HG02588 (cell line): ENCODE data around the gene SLC4A7.
A peak's percentile ranks its signal among the peaks of the same experiment; 100 is the strongest.
"Not testable (repeated sequence)": the region's sequence is repeated elsewhere in the genome, so short reads cannot be mapped to it uniquely, and the experiment has no call there.

Experiments used
- ATAC-seq: cut with Tn5 transposase; IDR thresholded peaks from one replicate; pipeline ENCODE4 v1.9.1; 2021; ENCODE audit warnings: mild to moderate bottlenecking, moderate library complexity; ENCODE audit not compliant: unreplicated experiment

The SLC4A7 gene

DNA sequence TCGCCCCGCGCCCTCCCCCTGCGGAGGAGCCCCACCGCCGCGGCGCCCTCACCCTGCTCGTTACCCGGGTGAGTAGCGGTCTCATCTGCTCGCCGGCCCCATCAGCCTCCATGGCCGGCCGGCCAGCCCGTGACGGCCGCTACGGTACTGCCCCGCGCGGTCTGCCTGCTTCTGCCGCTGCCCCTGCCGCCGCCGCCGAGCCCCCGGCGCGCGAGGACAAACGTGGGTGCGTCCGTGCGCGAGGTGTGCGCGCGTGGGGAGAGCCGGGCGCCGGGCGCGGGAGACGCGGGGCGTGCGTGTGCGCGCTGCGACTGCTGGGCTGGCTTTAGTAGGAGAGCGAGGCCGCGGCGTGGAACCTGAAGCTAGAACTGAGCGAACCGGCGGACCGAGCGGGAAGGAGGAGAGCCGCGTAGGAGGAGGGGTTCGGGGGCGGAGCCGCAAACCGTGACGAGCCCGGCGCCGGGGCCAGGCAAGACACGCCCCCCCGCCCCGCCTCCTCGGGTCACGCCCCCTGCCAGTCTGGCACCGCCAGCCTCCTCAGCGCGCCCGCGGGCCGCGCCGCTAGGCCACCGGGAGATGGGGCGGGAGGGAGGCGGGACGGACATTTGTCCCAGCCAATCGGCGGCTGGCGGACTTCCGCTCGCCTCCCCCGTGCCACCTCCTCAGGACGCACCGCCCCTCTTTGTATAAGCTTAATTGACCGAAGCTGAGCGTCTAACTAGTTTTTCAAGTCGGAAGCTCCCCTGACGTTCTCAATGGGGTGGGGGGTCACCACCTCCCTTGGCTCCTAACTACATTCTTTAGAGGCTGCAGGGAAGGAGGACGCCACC is at the start of gene SLC4A7:
Gene SLC4A7, minus strand, starts transcription at position 370 of the 830 bp plus-strand sequence. Its CDS starts 258 bp downstream, at position 112.
- ATAC-seq, result peak; percentile 93

DNA sequence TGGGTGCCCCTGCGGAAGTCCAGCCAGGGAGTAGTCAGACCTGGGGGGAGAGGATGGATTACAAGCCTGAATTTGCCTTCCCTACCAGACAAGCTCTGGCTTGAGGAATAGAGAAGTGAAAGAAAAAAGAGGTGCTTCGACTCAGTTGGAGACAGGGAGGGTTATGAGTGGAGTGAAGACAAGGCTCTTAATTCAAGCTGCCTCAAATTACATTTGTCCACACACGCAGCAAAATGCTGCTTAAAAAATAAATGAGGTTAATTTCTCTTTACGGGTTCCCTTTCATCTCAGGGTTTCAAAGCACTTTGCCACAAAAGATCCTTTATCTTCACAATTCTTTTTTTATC is 49.0 kb upstream of the SLC4A7 start:
- no peak for ATAC-seq

DNA sequence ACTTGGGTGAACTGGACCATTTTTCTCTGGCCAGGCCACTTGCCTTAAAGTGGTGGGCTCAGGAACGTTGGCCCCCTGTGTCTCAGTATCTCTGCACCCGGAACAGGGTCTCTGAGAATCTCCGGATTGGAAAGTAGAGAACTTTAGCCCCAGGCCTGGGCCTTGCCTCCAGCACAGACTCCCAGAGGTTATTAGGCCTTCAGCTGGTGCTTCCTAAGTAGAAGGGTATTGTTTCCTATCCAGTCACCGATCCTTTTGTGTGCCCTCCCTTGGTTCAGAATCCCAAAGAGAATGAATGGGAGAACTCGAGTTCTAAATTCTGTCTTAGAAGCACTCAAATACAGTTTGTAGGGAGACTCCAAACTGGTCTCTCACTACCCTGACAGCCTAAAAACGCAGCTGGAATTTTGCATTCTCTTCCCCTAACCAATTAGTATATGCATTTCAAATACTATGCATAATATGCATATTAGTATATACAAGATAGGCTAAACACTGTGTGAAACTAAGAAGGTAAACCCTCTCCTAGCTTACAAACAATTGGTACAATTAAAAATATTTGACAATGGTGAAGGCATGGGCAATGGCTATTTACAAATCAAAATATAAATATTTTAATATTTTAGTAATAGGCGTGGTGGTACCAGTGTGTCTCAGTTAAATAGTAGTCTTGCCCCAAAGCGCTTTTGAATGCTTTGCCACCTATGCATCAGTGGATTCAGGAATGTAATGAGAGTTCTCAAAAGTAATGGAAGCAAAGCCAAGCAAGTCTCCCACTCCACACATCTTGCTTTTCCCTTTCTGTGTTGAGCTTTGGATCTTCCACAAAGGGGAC is 48.5 kb upstream of the SLC4A7 start:
- ATAC-seq, result no peak

DNA sequence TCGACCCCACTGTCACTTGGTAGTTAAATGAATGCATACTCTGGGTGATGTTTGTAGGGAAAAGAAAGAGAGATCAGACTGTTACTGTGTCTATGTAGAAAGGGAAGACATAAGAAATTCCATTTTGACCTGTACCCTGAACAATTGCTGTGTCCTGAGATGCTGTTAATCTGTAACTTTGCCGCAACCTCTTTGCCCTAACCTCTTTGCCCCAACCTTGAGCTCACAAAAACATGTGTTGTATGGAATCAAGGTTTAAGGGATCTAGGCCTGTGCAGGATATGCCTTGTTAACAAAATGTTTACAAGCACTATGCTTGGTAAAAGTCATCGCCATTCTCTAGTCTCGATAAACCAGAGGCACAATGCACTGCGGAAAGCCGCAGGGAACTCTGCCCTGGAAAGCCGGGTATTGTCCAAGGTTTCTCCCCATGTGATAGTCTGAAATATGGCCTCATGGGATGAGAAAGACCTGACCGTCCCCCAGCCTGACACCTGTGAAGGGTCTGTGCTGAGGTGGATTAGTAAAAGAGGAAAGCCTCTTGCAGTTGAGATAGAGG is 47.1 kb upstream of the SLC4A7 start:
- not testable (repeated sequence) for ATAC-seq

DNA sequence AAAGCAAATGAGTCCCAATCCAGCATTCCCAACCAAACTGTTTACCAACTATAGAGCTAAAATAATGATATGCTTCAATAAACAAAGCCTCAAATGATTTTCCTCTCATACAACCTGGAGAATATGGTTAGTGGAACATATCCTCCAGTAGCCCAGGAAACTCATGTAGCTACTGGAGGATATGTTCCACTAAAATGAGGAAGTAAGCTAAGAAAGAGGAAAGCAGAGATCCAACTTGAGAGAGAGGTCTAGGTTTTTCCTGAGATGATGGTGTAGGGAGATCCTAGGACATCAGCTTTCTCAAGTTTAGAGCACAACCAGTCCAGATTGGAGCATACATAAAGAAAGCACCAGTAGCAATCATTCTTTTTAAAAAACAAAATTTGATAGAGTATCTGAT is 44.6 kb upstream of the SLC4A7 start:
- no peak for ATAC-seq

DNA sequence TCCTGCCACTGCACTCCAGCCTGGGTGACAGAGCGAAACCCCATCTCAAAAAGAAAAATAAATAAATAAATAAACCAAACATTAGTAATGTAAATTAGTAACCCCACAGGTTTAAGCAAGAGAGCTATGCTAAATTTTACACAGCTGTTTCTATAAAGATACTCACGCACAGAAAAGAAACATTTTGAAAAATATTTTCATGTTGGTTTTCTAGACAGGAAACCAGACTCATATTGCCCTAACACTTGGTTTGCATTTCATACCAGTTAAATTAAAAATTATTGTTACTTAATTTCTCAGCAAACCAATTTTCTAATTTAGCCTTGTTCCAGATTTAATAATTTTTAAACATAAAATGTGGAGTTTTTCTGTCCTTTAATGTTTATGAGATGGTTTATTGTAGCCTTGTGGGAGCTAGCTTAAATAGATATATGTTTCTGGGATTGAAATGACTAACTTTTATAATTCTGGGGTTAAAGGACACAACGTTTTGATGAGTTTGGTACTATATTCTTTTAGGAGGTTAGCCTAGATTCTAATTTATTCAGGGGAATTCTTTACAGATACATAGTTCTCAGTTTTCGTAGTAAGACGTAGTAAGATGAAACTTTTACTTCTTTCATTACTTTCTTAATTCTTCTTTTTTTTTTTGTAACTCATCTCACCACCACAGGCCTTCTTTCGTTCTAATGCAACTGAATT is 42.6 kb upstream of the SLC4A7 start:
- no peak for ATAC-seq

DNA sequence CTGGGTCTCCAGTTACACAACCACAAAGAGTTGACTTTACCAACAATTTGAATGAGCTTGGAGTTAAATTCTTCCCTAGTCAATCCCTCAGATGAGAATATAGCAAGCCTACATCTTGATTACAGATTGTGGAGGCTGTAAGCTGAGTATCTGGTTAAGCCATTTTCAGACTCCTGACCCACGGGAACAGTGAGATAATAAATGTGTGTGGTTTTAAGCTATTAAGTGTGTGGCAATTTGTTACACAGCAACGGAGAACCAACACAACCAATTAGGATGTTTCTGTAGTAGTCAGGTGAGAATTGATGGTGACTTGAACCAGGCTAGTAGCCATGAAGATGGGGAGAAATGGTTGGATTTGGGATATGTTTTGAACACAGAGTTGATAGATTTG is 37.7 kb upstream of the SLC4A7 start:
- no peak for ATAC-seq

DNA sequence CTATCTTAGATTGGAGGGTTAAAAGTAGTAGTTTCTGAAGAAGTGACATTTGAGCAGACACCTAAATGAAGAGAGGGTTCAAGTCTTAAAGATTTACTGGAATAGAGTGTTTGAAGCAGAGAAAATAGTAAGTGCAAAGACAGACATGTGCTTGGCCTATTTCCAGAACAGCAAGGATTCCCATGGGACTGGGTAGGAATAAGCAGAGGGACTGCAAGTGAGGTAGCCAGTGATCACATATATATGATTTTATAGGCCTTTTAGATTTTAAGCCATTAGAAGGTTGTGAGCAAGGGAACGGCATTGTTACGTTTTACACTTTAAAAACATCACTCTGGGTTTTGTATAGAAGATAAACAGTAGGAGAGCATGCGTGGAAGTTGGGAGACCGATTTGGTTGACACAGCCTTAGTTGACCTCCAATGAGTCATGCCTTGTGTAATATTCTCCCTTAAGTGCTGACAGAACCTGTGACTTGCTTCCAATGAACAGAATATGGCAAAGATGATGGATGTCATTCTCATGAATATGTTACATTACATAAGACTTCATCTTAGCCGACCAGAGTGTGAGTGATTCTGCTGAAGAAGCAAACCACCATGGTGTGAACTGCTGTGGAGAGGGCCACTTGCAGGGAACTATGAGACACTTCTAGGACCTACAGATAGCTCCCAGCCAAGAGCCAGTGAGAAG is 37.1 kb upstream of the SLC4A7 start:
- no peak for ATAC-seq

DNA sequence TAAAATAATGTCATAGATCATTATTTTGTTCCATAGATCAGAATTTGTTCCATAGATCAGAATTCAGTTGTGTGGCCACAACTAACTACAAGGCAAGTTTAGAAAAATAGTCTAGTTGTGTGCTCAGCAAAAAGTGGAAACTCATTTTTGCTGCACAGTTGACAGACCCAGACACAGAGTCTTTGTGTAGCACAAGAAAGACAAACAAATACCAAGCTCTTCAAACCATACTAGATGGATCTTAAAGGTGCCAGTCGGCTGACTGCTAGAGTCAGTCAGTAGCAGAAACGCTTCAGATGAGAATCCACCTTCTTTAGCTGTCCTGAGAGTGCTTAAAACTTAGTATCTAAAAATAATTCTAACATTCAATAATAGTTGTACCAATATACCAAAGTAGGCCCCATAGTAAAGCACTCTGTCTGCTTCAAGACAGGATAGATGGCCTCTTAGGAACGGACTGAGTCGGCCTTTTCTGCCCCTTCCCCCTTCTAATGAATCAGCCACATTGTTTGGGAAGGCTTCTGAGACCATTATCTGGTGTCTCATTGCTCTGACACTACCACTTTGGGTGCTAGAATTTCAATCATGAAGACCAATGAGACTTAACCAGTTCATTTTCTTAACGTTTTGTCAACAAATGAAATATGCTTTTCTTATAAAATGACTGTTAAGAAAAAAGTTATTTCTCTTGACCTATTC is 27.7 kb upstream of the SLC4A7 start:
- ATAC-seq, result no peak

DNA sequence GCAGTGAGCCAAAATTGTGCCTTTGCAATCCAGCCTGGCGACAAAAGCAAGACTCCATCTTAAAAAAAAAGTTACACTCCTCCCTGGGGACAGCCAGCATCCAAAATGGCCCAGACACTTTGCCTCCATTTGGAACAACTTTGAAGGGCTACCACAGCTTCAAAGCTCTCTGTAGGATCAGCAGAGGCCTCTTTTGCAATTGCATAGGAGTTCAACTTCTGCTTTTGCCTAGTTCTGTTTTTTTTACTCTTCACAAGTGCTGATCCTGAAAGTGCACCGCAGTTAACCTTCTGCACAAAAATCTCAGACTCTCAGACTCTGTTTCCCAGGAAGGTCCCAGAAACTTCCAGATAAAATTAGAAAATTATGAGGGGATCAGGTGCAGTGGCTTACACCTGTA is 25.2 kb upstream of the SLC4A7 start:
- ATAC-seq, result no peak

DNA sequence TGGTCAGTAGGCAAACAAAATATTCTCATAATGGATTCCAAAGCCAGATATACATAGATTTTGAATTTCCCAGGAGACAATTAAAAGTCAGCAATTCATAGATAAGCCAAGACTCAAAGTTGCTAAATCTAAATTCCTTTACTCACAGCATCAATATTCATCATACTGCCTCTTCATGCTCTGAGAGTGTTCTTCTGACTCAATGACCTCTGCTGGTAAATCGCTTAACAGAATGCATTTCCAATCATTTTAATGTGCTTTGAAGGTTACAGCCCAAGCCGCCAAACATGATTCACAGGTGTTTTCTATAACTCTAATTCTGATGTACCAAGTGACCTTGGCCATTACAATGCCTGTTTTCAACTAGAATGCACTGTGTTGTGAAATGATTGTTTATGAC is 24.2 kb upstream of the SLC4A7 start:
- ATAC-seq, result no peak

DNA sequence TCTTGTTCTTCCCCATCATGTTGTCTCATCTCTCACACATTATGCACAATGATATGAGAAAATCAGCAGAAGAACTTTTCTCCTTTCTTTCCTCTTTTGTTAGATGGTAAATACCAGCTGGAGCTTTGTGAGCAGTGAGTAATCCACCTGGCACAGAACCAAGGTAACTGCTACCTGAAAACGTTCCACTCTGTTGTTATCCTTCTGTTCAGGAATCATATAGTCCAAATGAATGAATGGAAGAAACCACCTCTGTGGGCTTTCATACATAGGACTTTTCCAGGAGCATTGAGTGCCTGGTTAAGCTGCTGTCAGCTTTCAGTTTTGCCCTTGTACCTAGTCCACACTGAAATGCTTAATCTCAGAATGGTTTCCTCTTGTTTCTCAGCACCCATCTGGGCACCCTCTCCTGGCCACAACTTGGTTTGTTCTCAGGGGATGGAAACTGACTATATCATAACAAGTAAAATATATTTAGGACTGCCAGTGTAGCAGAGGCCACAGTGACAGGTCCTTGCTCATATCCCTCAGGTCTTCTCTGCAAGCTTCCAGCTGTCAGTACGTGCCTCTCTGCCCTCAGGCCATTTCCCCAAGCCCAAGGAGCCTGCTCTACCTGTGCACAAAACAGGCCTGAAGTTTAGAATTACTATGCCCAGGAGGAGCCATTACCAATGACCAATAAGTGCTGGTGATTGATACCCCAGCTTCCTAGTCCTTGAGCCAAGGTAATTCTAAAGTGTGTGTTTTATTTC is 23.5 kb upstream of the SLC4A7 start:
- ATAC-seq, result no peak

DNA sequence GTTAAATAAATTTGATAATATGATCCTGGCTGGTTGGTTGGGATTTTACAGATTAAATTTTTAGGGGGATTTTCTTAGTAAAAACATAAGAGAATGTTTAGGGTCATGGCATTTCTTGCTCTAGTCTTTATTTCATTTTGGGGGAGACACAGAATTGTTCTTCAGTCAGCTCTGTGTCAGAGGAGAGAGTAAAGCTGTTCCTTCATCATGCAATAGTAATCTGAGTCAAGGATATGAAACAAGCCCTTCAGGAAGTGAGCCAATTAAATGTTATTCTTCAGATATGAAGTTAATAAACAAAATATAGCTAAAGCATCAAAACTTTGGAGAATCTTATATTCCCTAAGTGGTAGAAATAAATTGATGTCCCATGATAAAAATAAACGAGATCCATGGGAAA is 22.9 kb upstream of the SLC4A7 start:
- no peak for ATAC-seq

DNA sequence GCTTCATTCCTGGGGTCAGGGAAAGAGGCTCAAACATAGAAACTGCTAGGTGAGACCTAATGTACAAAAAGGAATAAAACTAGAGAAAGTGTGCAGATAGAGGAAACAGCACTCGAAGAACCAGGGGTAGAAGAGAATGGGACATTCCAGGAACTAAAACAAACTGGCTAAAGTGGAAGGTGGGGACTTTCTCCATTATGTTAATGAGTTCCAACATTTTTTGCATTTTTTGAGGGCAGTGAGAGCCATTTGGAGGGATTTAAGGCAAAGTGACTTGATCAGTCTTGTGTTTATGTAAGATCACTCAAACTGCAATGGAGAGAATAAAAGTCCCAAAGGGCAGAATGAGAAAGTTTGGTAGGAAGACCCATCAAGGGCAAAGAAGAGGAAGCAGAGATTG is 20.6 kb upstream of the SLC4A7 start:
- ATAC-seq, result no peak

DNA sequence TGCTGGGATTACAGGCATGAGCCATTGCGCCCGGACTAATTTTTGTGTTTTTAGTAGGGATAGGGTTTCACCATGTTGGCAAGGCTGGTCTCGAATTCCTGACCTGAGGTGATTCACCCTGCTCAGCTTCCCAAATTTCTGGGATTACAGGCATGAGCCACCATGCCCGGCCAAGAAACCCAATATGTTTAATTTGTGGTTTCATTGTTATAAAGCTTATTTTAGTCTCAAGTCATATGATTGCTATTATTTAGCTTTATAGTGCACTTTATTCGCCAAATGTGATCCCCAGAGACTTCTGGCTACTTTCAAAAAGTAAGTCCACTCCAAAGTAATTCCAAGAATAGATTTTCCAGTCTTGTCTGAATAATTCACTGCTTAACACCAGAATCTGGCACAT is 19.3 kb upstream of the SLC4A7 start:
- ATAC-seq, result no peak

DNA sequence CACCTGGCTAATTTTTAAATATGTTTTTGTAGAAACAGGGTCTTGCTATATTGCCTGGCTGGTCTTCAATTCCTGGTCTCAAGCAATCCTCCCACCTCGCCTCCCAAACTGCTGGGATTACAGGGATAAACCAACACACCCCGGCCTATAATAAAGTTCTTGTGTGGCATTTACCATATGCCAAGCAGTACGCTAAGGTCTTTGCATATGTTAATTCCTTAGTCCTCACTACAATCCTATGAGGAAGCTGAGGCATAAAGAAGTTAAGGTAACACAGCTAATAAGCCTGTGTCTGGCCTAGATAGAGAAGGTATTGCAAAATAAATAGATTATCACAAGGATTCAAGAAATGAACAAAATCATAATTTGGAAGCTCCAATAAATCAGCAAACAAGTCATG is 17.6 kb upstream of the SLC4A7 start:
- ATAC-seq, result no peak

DNA sequence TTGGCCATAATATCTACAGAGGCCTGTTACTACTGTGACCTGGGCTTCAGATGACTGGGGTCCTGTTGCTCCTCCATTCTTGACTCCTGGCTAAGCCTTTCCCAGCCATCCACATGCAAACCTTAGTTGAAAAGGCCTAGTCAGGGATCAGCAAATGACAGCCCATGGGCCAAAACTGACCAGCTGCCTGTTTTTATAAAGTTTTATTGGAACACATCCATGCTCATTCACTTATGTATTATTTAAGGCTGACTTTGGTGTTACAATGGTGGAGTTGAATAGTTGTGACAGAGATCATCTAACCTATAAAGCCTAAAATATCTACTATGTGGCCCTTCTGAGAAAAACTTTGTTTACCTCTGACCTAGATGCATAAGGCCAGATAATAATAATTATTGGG is 16.8 kb upstream of the SLC4A7 start:
- no peak for ATAC-seq

DNA sequence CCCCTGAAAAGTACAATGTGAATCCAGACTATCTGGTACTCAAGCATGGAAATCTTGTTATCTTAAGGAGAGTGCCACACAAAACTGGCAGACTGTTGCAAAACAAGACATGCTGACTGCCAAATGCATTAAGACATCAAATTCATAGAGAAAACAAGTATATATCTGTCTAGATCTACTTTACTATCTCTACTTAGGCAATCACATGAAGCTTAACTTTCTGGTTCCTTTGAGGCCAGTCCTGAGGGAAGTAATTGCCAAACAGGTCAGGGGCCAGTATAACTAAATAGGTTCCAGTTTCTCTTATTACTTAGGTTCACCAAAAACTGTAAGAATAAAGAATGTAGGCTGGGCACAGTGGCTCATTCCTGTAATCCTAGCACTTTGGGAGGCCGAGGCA is 15.9 kb upstream of the SLC4A7 start:
- ATAC-seq, result no peak

DNA sequence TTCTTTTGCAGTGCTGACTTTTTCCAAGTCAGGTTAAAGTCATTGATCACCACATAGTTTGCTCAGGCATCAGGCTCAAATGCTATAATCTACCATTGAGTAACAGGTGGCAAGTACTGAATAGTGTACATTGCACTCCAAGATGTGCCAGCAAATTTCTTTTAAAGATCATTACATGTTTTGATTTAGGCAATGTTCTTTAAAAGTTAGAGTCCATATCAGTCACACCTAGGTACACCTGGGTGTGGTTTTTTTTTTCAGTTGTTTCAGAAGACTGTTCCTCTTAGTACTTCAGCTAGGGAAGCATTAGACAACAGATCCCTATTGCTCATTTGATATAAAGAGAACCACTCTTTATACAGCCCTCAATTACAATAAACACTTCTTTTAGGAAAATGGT is 10.6 kb upstream of the SLC4A7 start:
- no peak for ATAC-seq
